ENCODE results near the gene VANGL2. TPM values are rescaled to one million over a fixed set of nuclear protein-coding genes. Genes with fewer than 3 reads are reported as not detected.

Gene VANGL2
- polyA plus RNA-seq, 1 experiment: 0.33 TPM

DNA sequence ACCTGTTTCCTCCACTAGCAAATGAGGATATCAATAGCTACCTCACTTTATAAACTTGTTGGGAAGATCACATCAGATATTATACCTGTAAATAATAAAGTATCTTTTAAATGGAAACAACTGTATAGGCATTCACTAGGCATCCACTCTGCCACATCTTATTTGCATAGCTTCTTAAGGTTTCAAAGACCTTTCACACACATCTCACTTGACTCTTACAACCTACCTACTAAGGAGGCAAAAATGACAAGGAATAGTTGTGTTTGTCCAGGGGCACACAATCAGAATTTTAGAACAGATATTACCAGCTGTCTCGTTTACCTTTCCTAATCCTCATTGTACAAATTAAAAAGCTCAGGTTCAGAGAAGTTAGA is 51.5 kb downstream of the VANGL2 start:
- CTCF ChIA-PET: no interaction called here
- Histone ChIP-seq H3K27me3 (ENCODE audit: control insufficient read depth, insufficient read depth, low read length) (no peaks in the 10 kb centered on the region), H3K36me3 (ENCODE audit: control insufficient read depth, insufficient read depth, low read length) (no peaks in the 10 kb centered on the region), H3K4me3 (ENCODE audit: low read depth, low read length) (no peak overlapping the region)
- DNase-seq (ENCODE audit: low read depth): no peak
- POLR2A ChIA-PET: no interaction called here
- TF ChIP-seq CTCF (IDR thresholded peaks at IDR 0.05; ENCODE audit: insufficient read depth, low read depth, low read length): no peak

- DNase-seq (ENCODE audit: low read depth): no peak
- ChIA-PET POLR2A (no interaction called here), CTCF (no interaction called here)
- TF ChIP-seq CTCF (IDR thresholded peaks at IDR 0.05; ENCODE audit: insufficient read depth, low read depth, low read length): no peak
- Histone ChIP-seq H3K36me3 (ENCODE audit: control insufficient read depth, insufficient read depth, low read length) (no peaks in the 10 kb centered on the region), H3K27me3 (ENCODE audit: control insufficient read depth, insufficient read depth, low read length) (no peaks in the 10 kb centered on the region), H3K4me3 (ENCODE audit: low read depth, low read length) (no peak overlapping the region)
Observed at GRCh38 chr1:160453443-160453842, 53.1 kb downstream of the VANGL2 start.

- CTCF ChIA-PET: no interaction called here
- TF ChIP-seq CTCF (IDR thresholded peaks at IDR 0.05; ENCODE audit: insufficient read depth, low read depth, low read length): no peak
- DNase-seq (ENCODE audit: low read depth): no peak
- no peaks in the 10 kb centered on the region for H3K27me3 ChIP-seq (ENCODE audit: control insufficient read depth, insufficient read depth, low read length)
- no peaks in the 10 kb centered on the region for H3K36me3 ChIP-seq (ENCODE audit: control insufficient read depth, insufficient read depth, low read length)
- no peak overlapping the region for H3K4me3 ChIP-seq (ENCODE audit: low read depth, low read length)
- POLR2A ChIA-PET: no interaction called here
Observed at GRCh38 chr1:160454371-160455152, 54.2 kb downstream of the VANGL2 start.

GRCh38 chr1:160455153-160455517 is 54.8 kb downstream of the VANGL2 start:
- ChIA-PET CTCF (no interaction called here), POLR2A (no interaction called here)
- no peak overlapping the region for H3K4me3 ChIP-seq (ENCODE audit: low read depth, low read length)
- no peaks in the 10 kb centered on the region for H3K27me3 ChIP-seq (ENCODE audit: control insufficient read depth, insufficient read depth, low read length)
- no peaks in the 10 kb centered on the region for H3K36me3 ChIP-seq (ENCODE audit: control insufficient read depth, insufficient read depth, low read length)
- TF ChIP-seq CTCF (IDR thresholded peaks at IDR 0.05; ENCODE audit: insufficient read depth, low read depth, low read length): no peak
- DNase-seq (ENCODE audit: low read depth): no peak

DNA sequence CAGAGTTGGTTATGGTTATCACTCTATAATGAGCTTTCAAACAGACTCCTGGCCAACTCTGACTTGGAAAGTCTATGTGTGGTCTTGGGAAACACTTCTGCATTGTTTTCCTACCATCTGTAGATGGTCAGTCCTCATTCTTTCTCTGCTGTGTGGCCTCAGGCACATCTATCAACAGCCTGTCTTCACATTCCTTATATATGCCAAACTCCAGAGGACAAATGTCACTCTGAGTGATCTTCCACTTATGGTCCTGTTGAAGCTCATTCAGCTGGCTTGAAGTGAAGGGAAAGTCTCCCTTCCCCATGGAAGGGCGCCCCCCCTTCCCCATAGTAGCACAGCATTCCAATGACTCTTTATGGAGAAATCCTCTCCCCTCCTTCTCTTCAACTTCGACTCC is 58.7 kb downstream of the VANGL2 start:
- Histone ChIP-seq H3K27me3 (ENCODE audit: control insufficient read depth, insufficient read depth, low read length) (no peaks in the 10 kb centered on the region), H3K36me3 (ENCODE audit: control insufficient read depth, insufficient read depth, low read length) (no peaks in the 10 kb centered on the region), H3K4me3 (ENCODE audit: low read depth, low read length) (no peak overlapping the region)
- ChIA-PET CTCF (no interaction called here), POLR2A (no interaction called here)
- no peak for DNase-seq (ENCODE audit: low read depth)
- TF ChIP-seq CTCF (IDR thresholded peaks at IDR 0.05; ENCODE audit: insufficient read depth, low read depth, low read length): no peak
